Heart left ventricle (tissue), 13 donors: Measurements from ENCODE around the gene GPR176.

Experiments used
- CTCF ChIP-seq, 12 donors: fragments of 200-600 bp; sonication (generic) in 4 of 12; IDR thresholded peaks; one replicate each; pipeline versions ENCODE4 v1.5.0 to v1.8.0; 2018 to 2022; ENCODE audit warnings: antibody characterized with exemption in 12 of 12, mild to moderate bottlenecking in 5 of 12
- POLR2A ChIP-seq, 2 donors: fragments of 450-650 bp; IDR thresholded peaks; one replicate each; pipeline ENCODE4 v1.6.1; 2017; ENCODE audit warnings: antibody characterized with exemption in 2 of 2, mild to moderate bottlenecking in 2 of 2, moderate library complexity in 2 of 2
- donor health status: ischemic (EF 13 %, LVEDD 7.1; RV severe dilation, severe dysfunction).
- donor health status: DM: no; HTN: yes; CAD: no.
- donor health status: DM: no; HTN: no; CAD: no.
- donor health status: ischemic (EF 25% LVEDD 6.9; RV normal size, moderate dysfunction).
- donor health status: ischemic (EF 25% LVEDD 5.7; RV mildly dilated, moderate dysfunction).
- donor health status: ischemic (EF 35%, LVEDD 5.7; RV mildly dilated, moderate dysfunction).
- donor health status: nonischemic (EF 11% LVEDD 7.7; RV severe dilation, severe dysfunction).
- donor health status: DM: yes; HTN: yes; CAD: no.
- donor health status: PGD.
- donor health status: ischemic (EF 29% LVEDD 5.4; RV normal size, mild dysfunction).
- donor health status: nonischemic (EF 23%, LVEDD 6.1; RV moderate dilation, normal function).

- TF ChIP-seq CTCF (IDR thresholded peaks at IDR 0.05) (no peak), POLR2A (IDR thresholded peaks at IDR 0.05) (no peak)
These were observed 60.4 kb downstream of the GPR176 start for GRCh38 chr15:39859636-39860035.
